Activated naive CD4-positive, alpha-beta T cell treated with anti-CD3 and anti-CD28 coated beads, Interleukin-2, amount 10 ng/mL, durations not matched to agents 7 days and 5 days (primary cell): ENCODE measurements around the gene USP6.
A peak's percentile ranks its signal among the peaks of the same experiment; 100 is the strongest.
"Not testable (repeated sequence)": the region's sequence is repeated elsewhere in the genome, so short reads cannot be mapped to it uniquely, and the experiment has no call there.

Experiments
- CTCF ChIA-PET: fragments of 350-600 bp; sonication (Branson Sonifier 250); formaldehyde crosslinking; loops from one replicate; lab custom pipeline; 2021; ENCODE audit warnings: antibody characterized with exemption; lab: Charles Lee
- DNase-seq: peaks from one replicate; pipeline ENCODE4 v3.0.0-alpha.2; 2020
- H3K27ac Mint-ChIP-seq: one replicate; pipeline ENCODE4 v1.8.0; 2021; ENCODE audit warnings: mild to moderate bottlenecking, moderate library complexity, mixed read lengths
- H3K27me3 Mint-ChIP-seq: one replicate; pipeline ENCODE4 v1.8.0; 2021; ENCODE audit warnings: mild to moderate bottlenecking, mixed read lengths
- H3K36me3 Mint-ChIP-seq: one replicate; pipeline ENCODE4 v1.8.0; 2021; ENCODE audit warnings: mixed read lengths
- H3K4me1 Mint-ChIP-seq: one replicate; pipeline ENCODE4 v1.8.0; 2021; ENCODE audit warnings: mixed read lengths
- H3K4me3 Mint-ChIP-seq: one replicate; pipeline ENCODE4 v1.8.0; 2021; ENCODE audit warnings: mild to moderate bottlenecking, moderate library complexity, mixed read lengths
- H3K9me3 Mint-ChIP-seq: one replicate; pipeline ENCODE4 v1.8.0; 2021; ENCODE audit warnings: mixed read lengths

The USP6 gene

DNA sequence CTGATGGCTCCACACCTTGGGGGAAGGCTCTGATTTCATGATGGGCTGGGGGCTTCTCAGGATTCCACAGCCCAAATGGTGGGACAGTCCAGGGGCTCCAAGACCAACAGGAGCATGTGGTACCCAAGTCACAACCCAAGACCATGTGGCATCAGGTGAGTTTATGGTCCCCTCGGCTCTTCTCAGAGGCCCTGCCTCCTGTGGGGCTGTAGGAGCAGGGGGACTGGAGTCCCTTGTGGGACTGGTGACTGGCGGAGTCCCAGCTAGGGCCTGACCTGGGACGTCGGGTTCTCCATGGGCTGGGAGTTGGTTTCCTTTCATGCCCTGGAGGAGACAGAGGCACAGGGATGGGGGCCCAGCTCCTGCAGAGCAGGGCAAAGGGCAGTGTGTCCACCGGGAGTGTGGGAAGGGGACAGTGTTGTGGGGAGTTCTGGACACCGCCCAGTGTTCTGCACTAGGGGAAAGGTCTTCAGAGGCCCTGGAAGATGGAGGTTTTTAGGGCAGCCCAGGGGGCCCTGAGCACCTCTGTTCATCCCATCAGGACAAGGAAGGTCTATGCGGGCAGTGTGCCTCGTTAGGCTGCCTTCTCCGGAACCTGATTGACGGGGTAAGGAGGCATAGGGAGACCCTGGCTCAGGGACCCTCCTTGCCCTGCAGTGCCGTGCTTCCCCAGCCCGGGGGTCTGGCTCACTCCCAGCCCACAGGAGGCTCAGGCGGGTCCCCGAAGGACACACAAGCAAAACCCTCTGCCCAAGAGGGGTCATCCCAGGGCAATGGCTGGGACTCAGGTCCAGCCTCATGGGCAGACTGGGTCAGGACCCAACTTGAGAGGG lies 21.0 kb downstream of the USP6 start:
- H3K36me3 Mint-ChIP-seq, H3K27ac Mint-ChIP-seq, H3K4me1 Mint-ChIP-seq, CTCF ChIA-PET, H3K9me3 Mint-ChIP-seq, H3K4me3 Mint-ChIP-seq, DNase-seq: not testable (repeated sequence)
- peaks cover 13% of the 10 kb centered on the region for H3K27me3 Mint-ChIP-seq

DNA sequence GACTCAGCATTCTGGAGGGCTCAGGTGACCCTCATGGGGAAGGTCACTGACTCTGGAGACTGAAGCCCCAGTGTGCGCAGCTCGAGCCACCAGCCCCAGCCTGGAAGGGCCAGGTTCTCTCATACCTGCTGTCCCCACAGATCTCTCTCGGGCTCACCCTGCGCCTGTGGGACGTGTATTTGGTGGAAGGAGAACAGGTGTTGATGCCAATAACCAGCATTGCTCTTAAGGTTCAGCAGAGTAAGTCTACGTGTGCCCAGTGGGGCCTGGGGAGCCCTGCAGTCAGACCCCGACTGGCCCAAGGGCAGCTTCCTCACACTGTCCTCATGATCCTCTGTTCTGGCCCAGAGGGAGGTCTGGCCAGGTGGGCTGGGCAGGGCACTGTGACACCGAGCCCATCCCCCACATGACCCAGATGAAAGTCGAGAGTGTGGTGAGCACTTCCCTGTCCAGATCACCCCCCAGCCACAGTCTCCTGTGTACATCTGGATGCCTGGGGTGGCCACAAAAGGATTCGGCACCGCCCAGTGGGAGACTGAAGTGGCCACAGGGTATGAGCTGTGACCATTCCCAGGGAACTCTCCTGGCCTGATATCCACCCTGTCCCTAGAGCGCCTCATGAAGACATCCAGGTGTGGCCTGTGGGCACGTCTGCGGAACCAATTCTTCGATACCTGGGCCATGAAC lies 21.8 kb downstream of the USP6 start:
- H3K9me3 Mint-ChIP-seq, CTCF ChIA-PET, H3K4me3 Mint-ChIP-seq, H3K4me1 Mint-ChIP-seq, DNase-seq, H3K36me3 Mint-ChIP-seq: not testable (repeated sequence)
- Mint-ChIP-seq H3K27me3 (peaks cover 12% of the 10 kb centered on the region), H3K27ac (peak overlapping the region; percentile 8)

DNA sequence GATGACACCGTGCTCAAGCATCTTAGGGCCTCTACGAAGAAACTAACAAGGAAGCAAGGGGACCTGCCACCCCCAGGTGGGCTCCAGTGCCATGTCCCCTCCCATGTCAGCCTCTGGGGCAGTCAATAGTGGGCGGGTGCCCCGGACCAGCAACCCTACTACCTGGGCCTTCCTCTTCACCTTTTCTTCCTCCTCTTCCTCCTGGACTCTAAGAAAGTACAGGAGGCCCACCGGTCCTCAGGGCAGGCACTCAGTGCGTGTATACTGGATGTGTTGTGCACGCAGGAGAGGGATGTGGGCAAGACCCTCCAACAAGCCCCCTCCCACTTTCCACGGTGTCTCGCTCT lies 22.3 kb downstream of the USP6 start:
- H3K36me3 Mint-ChIP-seq, H3K27ac Mint-ChIP-seq, H3K4me3 Mint-ChIP-seq, H3K4me1 Mint-ChIP-seq, CTCF ChIA-PET, H3K9me3 Mint-ChIP-seq, DNase-seq: not testable (repeated sequence)
- H3K27me3 Mint-ChIP-seq: peaks cover 10% of the 10 kb centered on the region

DNA sequence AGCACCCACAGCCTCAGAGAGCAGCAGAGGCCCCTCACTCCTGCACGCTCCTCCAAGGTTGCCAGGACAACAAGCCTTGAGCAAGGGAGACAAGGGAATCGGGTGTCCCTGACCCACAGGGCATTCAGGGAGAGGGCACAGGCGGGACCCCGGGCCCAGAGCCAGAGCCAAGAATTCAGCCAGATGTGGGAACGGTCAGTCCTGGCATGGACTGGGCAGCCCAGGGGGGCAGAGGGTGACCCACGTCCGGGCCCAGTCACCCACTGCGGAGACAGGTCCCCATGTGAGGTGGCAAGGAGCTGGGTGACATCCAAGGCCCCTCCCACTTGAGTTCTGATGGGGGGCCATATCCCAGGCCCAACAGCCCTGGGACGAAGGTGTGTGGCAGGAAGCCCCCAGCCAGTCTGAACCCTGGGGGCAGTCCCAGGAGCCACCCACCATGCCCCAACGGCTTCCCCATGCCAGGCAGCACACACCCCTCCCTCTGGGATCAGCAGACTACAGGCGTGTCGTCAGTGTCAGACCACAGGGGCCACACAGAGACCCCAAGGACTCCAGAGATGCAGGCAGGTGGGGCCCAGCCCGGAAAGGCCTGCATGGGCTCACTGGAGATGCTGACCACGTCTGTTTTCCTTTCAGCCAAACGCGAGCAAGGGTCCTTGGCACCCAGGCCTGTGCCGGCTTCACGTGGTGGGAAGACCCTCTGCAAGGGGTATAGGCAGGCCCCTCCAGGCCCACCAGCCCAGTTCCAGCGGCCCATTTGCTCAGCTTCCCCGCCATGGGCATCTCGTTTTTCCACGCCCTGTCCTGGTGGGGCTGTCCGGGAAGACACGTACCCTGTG lies 23.0 kb downstream of the USP6 start:
- Mint-ChIP-seq H3K4me1 (no peaks in the 10 kb centered on the region), H3K27ac (no peak overlapping the region), H3K9me3 (no peaks in the 10 kb centered on the region), H3K27me3 (peaks cover 8% of the 10 kb centered on the region), H3K36me3 (no peaks in the 10 kb centered on the region), H3K4me3 (no peak overlapping the region)
- no peak for DNase-seq
- CTCF ChIA-PET: no interaction called here

DNA sequence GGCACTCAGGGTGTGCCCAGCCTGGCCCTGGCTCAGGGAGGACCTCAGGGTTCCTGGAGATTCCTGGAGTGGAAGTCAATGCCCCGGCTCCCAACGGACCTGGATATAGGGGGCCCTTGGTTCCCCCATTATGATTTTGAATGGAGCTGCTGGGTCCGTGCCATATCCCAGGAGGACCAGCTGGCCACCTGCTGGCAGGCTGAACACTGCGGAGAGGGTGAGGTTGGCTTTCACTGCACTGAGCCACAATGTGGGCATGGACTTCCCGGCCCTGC lies 23.6 kb downstream of the USP6 start:
- Mint-ChIP-seq H3K36me3 (no peaks in the 10 kb centered on the region), H3K4me1 (no peaks in the 10 kb centered on the region), H3K27me3 (peaks cover 5% of the 10 kb centered on the region), H3K4me3 (no peak overlapping the region), H3K9me3 (no peaks in the 10 kb centered on the region), H3K27ac (no peak overlapping the region)
- CTCF ChIA-PET: no interaction called here
- no peak for DNase-seq

DNA sequence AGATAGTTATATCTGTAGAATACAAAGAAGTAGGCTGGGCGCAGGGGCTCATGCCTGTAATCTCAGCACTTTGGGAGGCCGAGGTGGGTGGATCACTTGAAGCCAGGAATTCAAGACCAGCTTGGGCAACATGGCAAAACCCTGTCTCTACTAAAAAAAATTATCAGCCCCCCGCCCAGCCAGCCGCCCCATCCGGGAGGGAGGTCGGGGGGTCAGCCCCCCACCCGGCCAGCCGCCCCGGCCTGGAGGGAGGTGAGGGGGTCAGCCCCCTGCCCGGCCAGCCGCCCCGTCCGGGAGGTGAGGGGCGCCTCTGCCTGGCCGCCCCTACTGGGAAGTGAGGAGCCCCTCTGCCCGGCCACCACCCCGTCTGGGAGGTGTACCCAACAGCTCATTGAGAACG lies 27.0 kb downstream of the USP6 start:
- H3K4me3 Mint-ChIP-seq, H3K9me3 Mint-ChIP-seq, H3K36me3 Mint-ChIP-seq, CTCF ChIA-PET, H3K27ac Mint-ChIP-seq, DNase-seq, H3K4me1 Mint-ChIP-seq, H3K27me3 Mint-ChIP-seq: not testable (repeated sequence)

DNA sequence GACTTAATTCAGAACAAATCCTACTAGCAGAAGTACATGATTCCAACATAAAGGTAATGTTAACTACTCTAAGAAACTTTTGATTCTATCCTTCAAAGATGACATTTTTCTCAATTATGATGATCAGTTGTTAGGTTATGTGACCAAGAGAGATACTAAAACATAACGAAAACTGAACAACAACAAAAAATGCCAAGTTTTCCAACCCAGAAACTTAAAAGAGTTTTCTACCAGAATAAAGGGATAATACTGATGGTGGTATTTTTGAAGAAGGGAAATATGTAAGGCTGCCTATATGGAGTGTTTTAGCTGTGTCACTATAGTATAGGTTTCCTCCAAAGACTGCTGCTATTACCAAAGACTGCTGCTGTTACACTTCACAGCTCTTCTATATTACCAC lies 30.3 kb downstream of the USP6 start:
- H3K27ac Mint-ChIP-seq, CTCF ChIA-PET: not testable (repeated sequence)

DNA sequence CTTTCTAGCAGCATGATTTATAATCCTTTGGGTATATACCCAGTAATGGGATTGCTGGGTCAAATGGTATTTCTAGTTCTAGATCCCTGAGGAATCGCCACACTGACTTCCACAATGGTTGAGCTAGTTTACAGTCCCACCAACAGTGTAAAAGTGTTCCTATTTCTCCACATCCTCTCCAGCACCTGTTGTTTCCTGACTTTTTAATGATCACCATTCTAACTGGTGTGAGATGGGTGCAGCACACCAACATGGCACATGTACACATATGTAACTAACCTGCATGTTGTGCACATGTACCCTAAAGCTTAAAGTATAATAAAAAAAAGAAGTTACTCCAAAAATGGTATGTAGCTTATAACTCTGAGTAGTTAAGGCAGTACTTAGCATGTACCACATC lies 44.9 kb downstream of the USP6 start:
- H3K9me3 Mint-ChIP-seq, DNase-seq, H3K36me3 Mint-ChIP-seq, H3K4me3 Mint-ChIP-seq, CTCF ChIA-PET, H3K27ac Mint-ChIP-seq, H3K4me1 Mint-ChIP-seq: not testable (repeated sequence)
- H3K27me3 Mint-ChIP-seq: peaks cover 27% of the 10 kb centered on the region

More for the DNA sequence above, 30.3 kb downstream of the USP6 start:
- H3K36me3 Mint-ChIP-seq, DNase-seq, H3K4me3 Mint-ChIP-seq, H3K9me3 Mint-ChIP-seq, H3K4me1 Mint-ChIP-seq: not testable (repeated sequence)
- peaks cover 13% of the 10 kb centered on the region for H3K27me3 Mint-ChIP-seq

DNA sequence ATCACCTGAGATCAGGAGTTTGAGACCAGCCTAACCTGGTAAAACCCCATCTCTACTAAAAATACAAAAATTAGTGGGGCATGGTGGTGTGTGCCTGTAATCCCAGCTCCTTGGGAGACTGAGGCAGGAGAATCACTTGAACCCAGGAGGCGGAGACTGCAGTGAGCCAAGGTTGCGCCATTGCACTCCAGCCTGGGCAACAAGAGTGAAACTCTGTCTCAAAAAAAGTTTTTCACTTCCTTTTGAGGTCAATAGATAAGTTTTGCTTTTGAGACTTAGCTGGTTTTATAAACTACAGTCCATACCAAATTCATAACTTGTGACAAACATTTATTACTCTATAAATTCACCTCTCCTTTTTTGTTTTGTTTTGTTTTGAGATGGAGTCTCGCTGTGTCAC lies 46.0 kb downstream of the USP6 start:
- H3K27ac Mint-ChIP-seq, H3K36me3 Mint-ChIP-seq, H3K9me3 Mint-ChIP-seq, H3K4me3 Mint-ChIP-seq, CTCF ChIA-PET, DNase-seq, H3K4me1 Mint-ChIP-seq: not testable (repeated sequence)
- H3K27me3 Mint-ChIP-seq: peaks cover 23% of the 10 kb centered on the region

DNA sequence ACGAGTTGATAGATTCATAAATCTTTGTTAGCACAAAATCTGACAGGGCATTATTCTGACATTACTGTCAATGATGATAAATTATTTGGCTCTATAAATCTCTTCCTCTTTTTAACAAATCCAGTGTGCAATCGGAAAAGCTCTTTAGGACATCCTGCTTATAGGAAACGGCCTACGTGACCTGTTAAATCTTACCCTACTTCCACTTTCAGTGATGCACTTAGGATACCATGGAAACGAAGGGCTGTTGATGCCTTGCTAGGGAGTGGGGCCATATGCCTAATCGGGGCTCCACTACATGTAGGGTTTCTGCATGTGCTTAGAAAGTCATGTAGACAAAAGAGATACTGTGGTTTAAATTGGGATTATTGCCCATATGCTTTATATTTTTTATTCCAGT lies 48.6 kb downstream of the USP6 start:
- Mint-ChIP-seq H3K36me3 (no peaks in the 10 kb centered on the region), H3K4me3 (no peak overlapping the region), H3K27me3 (peaks cover 4% of the 10 kb centered on the region), H3K9me3 (no peaks in the 10 kb centered on the region), H3K27ac (no peak overlapping the region), H3K4me1 (peaks cover 2% of the 10 kb centered on the region)
- CTCF ChIA-PET: no interaction called here
- no peak for DNase-seq

DNA sequence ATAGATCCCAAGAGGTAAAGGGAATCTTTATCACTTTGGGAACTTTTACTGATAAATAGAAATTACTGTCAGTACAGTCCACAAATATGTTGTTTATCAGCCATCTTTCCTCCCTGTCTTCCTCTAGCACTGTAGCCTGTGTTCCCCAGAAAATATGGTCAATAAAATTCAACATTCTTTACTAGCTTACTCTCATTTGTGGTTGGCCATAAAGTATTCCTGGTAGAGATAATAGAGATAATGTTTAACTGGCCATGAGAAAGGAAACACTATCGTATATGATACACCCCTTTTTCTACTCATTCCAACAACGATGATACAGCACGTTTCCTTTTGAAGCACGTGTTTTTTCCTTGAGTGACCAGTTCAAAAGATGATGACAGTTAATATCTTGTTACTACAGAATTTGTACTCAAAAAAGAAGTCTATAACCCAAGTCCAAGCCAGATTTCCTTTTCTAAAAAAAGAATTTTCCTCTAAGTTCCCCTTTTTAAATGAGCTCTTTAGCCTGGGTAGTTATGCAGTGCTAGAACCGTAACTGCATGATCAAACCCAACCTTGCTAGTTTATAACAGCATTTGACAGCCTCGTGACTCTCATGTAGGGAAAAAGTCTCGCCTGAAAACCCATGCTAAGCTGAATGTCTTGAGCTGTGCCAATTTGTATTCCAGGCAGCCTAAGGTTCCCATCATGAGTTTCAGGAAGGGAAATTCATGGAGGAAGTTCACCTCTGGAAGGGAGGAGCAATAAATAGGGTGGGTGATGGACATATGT lies 50.1 kb downstream of the USP6 start:
- CTCF ChIA-PET, H3K27me3 Mint-ChIP-seq, H3K9me3 Mint-ChIP-seq, H3K36me3 Mint-ChIP-seq, H3K4me3 Mint-ChIP-seq, DNase-seq, H3K27ac Mint-ChIP-seq, H3K4me1 Mint-ChIP-seq: not testable (repeated sequence)

DNA sequence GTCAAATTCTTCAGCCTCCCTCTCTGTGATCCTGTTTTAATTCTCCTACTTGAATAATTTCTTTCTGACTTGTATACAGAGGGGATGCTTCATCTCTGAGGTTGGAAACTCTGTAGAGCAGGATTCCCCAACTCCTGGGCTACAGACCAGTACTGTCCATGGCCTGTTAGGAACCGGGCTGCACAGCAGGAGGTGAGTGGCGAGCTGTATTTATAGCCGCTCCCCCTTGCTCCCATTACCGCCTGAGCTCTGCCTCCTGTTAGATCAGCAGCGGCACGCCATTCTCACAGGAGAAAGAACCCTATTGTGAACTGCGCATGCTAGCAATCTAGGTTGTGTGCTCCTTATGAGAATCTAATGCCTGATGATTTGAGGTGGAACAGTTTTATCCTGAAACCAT lies 59.2 kb downstream of the USP6 start:
- DNase-seq, H3K4me1 Mint-ChIP-seq, CTCF ChIA-PET, H3K27ac Mint-ChIP-seq, H3K27me3 Mint-ChIP-seq, H3K4me3 Mint-ChIP-seq: not testable (repeated sequence)
- H3K9me3 Mint-ChIP-seq: peaks cover 51% of the 10 kb centered on the region
- H3K36me3 Mint-ChIP-seq: peaks cover 29% of the 10 kb centered on the region

DNA sequence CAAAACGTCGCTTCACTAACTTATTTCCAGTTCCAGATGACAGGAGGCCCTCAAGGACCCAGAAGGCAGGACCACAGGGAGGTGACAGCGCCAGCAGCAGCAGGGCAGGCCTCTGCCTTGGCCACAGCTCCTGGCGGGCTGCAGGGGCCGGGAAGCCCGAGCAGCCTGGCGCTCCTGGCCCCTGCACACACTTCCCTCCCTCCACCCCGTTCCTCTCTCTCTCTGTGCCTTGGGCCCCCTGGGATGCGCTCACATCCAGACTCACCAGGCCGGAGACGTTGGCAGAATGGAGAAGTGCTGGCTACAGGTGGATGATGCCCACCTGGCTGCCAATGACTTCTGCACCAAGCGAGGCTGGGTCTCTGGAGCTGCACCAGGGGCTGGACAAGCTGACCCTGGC lies 63.2 kb downstream of the USP6 start:
- CTCF ChIA-PET: no interaction called here
- Mint-ChIP-seq H3K4me1 (no peaks in the 10 kb centered on the region), H3K27ac (no peak overlapping the region), H3K9me3 (peaks cover 73% of the 10 kb centered on the region), H3K36me3 (peaks cover 61% of the 10 kb centered on the region), H3K4me3 (no peak overlapping the region), H3K27me3 (no peaks in the 10 kb centered on the region)
- DNase-seq: no peak

DNA sequence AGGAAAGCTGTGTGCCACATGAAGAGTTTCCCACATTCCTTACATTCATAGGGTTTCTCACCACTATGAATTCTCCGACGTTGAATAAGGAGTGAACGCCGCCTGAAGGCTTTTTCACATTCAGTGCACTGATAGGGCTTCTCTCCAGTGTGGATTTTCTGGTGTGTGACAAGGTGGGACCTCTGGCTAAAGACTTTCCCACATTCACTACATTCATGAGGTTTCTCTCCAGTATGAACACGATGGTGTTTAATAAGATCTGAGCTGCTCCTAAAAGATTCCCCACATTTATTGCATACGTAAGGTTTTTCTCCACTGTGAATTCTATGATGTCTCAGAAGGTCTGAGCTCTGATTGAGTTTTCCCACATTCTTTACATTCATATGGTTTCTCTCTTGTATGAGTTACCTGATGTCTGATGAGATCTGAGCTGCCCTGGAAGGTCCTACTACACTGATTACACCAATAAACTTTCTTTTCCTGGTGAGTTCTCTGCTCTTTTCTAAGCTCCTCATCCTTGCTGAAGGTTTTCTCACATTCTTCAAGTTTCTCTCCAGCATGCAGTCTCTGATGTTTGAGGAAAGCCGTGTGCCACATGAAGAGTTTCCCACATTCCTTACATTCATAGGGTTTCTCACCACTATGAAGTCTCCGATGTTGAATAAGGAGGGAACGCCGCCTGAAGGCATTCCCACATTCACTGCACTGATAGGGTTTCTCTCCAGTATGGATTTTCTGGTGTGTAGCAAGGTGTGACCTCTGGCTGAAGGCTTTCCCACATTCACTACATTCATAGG lies 65.9 kb downstream of the USP6 start:
- no peaks in the 10 kb centered on the region for H3K4me1 Mint-ChIP-seq
- no peaks in the 10 kb centered on the region for H3K27me3 Mint-ChIP-seq
- DNase-seq: no peak
- H3K9me3 Mint-ChIP-seq: peaks cover 76% of the 10 kb centered on the region
- H3K4me3 Mint-ChIP-seq: no peak overlapping the region
- CTCF ChIA-PET: no interaction called here
- peaks cover 63% of the 10 kb centered on the region for H3K36me3 Mint-ChIP-seq
- H3K27ac Mint-ChIP-seq: peak overlapping the region; percentile 46
